ENCODE data around the gene SRD5A1. TPM values are rescaled to one million over a fixed set of nuclear protein-coding genes. Genes with fewer than 3 reads are reported as not detected.

Gene SRD5A1
- total RNA-seq, 5 donors from 2014 or later (not counting 1 experiment from before 2014, with no cell fraction given): 2.3 to 13.6 (median 9.6) TPM

DNA sequence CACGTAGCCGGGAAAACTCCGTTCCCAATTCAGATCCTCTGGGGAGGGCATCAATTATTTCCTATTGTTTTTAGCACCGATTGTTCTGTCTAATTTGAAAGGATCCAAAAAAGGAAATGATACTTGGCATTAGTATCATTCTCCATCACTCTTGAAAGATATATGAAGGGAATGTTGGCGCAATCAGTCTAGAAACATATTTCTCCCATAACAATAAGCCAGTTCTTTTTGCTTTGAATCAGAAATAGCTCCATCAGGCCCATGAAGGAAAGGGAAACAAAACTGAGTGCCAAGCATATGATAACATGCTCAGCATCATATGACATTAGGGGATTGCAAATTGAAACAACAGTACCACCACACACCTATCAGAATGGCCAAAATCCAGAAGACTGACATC lies 39.8 kb downstream of the SRD5A1 start:
- Mint-ChIP-seq H3K27ac (no peak overlapping the region), H3K27me3 (peaks cover 0 to 3% of the 10 kb centered on the region in 2 donors), H3K4me3 (no peak overlapping the region), H3K36me3 (peaks cover 44% of the 10 kb centered on the region), H3K9me3 (peaks cover 0 to 8% (median 0%) of the 10 kb centered on the region in 3 donors), H3K4me1 (no peaks in the 10 kb centered on the region)
- Histone ChIP-seq H3K27me3 (replicated peaks in 1 of 2; ENCODE audit: control insufficient read depth in 2 of 2, extremely low read depth in 1 of 2, insufficient read depth in 2 of 2, low read length in 1 of 2) (no peaks in the 10 kb centered on the region), H3K27ac (ENCODE audit: low read length) (no peak overlapping the region), H3K4me3 (ENCODE audit: control insufficient read depth in 1 of 2, extremely low read depth in 1 of 2, low read length in 1 of 2) (no peak overlapping the region), H3K36me3 (ENCODE audit: control insufficient read depth in 2 of 2, extremely low read depth in 1 of 2, insufficient read depth in 1 of 2, low read length in 1 of 2) (no peaks in the 10 kb centered on the region), H3K9me3 (no peaks in the 10 kb centered on the region), H3K4me1 (ENCODE audit: control insufficient read depth in 1 of 2, extremely low read depth in 1 of 2, insufficient read depth in 2 of 2, low read length in 2 of 2) (no peaks in the 10 kb centered on the region)
- ATAC-seq (replicated peaks in 1 of 4) (no peak), DNase-seq (no peak)
- ChIA-PET CTCF (no interaction called here), POLR2A (no interaction called here)
- 100% methylated on average over 2 of the region's 5 CpGs for WGBS (ENCODE audit: insufficient coverage)

DNA sequence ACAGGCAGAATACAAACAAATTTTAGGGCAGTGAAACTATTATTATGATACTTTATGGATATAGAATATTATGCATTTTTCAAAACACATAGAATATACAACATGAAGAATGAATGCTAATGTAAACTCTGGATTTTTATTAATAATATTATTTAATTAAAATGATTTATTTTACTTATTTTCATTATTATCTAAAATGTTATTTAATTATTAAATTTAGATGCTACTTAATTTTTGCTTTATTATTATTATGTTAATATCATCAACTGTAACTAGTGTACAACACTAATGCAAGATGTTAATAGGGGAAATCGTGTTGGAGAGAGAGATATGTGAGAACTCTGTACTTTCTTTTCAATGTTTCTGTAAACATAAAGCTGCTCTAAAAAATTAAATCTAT lies 40.7 kb downstream of the SRD5A1 start:
- Mint-ChIP-seq H3K9me3 (peaks cover 0 to 8% (median 0%) of the 10 kb centered on the region in 3 donors), H3K4me1 (no peaks in the 10 kb centered on the region), H3K27me3 (peaks cover 0 to 6% of the 10 kb centered on the region in 2 donors), H3K4me3 (no peak overlapping the region), H3K36me3 (peaks cover 37% of the 10 kb centered on the region), H3K27ac (no peak overlapping the region)
- no peaks in the 10 kb centered on the region for H3K9me3 ChIP-seq
- H3K4me1 ChIP-seq (ENCODE audit: control insufficient read depth in 1 of 2, extremely low read depth in 1 of 2, insufficient read depth in 2 of 2, low read length in 2 of 2): no peaks in the 10 kb centered on the region
- H3K4me3 ChIP-seq (ENCODE audit: control insufficient read depth in 1 of 2, extremely low read depth in 1 of 2, low read length in 1 of 2): no peak overlapping the region
- no peaks in the 10 kb centered on the region for H3K27me3 ChIP-seq (replicated peaks in 1 of 2; ENCODE audit: control insufficient read depth in 2 of 2, extremely low read depth in 1 of 2, insufficient read depth in 2 of 2, low read length in 1 of 2)
- DNase-seq: no peak
- POLR2A ChIA-PET: no interaction called here
- ATAC-seq (replicated peaks in 1 of 4): no peak
- WGBS (ENCODE audit: insufficient coverage): no CpG with 5 or more reads among the region's 1 CpG
- CTCF ChIA-PET: no interaction called here
- H3K27ac ChIP-seq (ENCODE audit: low read length): no peak overlapping the region
- H3K36me3 ChIP-seq (ENCODE audit: control insufficient read depth in 2 of 2, extremely low read depth in 1 of 2, insufficient read depth in 1 of 2, low read length in 1 of 2): no peaks in the 10 kb centered on the region

GRCh38 chr5:6674421-6674820 lies 41.2 kb downstream of the SRD5A1 start:
- H3K27ac Mint-ChIP-seq: no peak overlapping the region
- H3K4me3 Mint-ChIP-seq: no peak overlapping the region
- ChIA-PET CTCF (no interaction called here), POLR2A (no interaction called here)
- Histone ChIP-seq H3K27me3 (replicated peaks in 1 of 2; ENCODE audit: control insufficient read depth in 2 of 2, extremely low read depth in 1 of 2, insufficient read depth in 2 of 2, low read length in 1 of 2) (no peaks in the 10 kb centered on the region), H3K9me3 (no peaks in the 10 kb centered on the region), H3K36me3 (ENCODE audit: control insufficient read depth in 2 of 2, extremely low read depth in 1 of 2, insufficient read depth in 1 of 2, low read length in 1 of 2) (no peaks in the 10 kb centered on the region), H3K4me3 (ENCODE audit: control insufficient read depth in 1 of 2, extremely low read depth in 1 of 2, low read length in 1 of 2) (no peak overlapping the region), H3K27ac (ENCODE audit: low read length) (no peak overlapping the region), H3K4me1 (ENCODE audit: control insufficient read depth in 1 of 2, extremely low read depth in 1 of 2, insufficient read depth in 2 of 2, low read length in 2 of 2) (no peaks in the 10 kb centered on the region)
- H3K27me3 Mint-ChIP-seq: peaks cover 0 to 8% of the 10 kb centered on the region in 2 donors
- H3K4me1 Mint-ChIP-seq: no peaks in the 10 kb centered on the region
- WGBS (ENCODE audit: insufficient coverage): 100% methylated on average over 2 of the region's 3 CpGs
- H3K9me3 Mint-ChIP-seq: peaks cover 0 to 8% (median 0%) of the 10 kb centered on the region in 3 donors
- H3K36me3 Mint-ChIP-seq: peaks cover 33% of the 10 kb centered on the region
- DNase-seq (no peak), ATAC-seq (replicated peaks in 1 of 4) (no peak)

- Histone ChIP-seq H3K4me1 (ENCODE audit: control insufficient read depth in 1 of 2, extremely low read depth in 1 of 2, insufficient read depth in 2 of 2, low read length in 2 of 2) (no peaks in the 10 kb centered on the region), H3K27me3 (replicated peaks in 1 of 2; ENCODE audit: control insufficient read depth in 2 of 2, extremely low read depth in 1 of 2, insufficient read depth in 2 of 2, low read length in 1 of 2) (no peaks in the 10 kb centered on the region), H3K9me3 (no peaks in the 10 kb centered on the region), H3K36me3 (ENCODE audit: control insufficient read depth in 2 of 2, extremely low read depth in 1 of 2, insufficient read depth in 1 of 2, low read length in 1 of 2) (no peaks in the 10 kb centered on the region), H3K4me3 (ENCODE audit: control insufficient read depth in 1 of 2, extremely low read depth in 1 of 2, low read length in 1 of 2) (no peak overlapping the region), H3K27ac (ENCODE audit: low read length) (no peak overlapping the region)
- CTCF ChIA-PET: no interaction called here
- DNase-seq (no peak), ATAC-seq (replicated peaks in 1 of 4) (no peak)
- H3K9me3 Mint-ChIP-seq: peaks cover 0 to 8% (median 0%) of the 10 kb centered on the region in 3 donors
- no peaks in the 10 kb centered on the region for H3K4me1 Mint-ChIP-seq
- peaks cover 0 to 8% of the 10 kb centered on the region in 2 donors for H3K27me3 Mint-ChIP-seq
- H3K36me3 Mint-ChIP-seq: peaks cover 29% of the 10 kb centered on the region
- H3K27ac Mint-ChIP-seq: no peak overlapping the region
- WGBS (ENCODE audit: insufficient coverage): 93% methylated on average over 6 of the region's 10 CpGs
- no peak overlapping the region for H3K4me3 Mint-ChIP-seq
- POLR2A ChIA-PET: no interaction called here
Measured at GRCh38 chr5:6674886-6675285, 41.6 kb downstream of the SRD5A1 start.

DNA sequence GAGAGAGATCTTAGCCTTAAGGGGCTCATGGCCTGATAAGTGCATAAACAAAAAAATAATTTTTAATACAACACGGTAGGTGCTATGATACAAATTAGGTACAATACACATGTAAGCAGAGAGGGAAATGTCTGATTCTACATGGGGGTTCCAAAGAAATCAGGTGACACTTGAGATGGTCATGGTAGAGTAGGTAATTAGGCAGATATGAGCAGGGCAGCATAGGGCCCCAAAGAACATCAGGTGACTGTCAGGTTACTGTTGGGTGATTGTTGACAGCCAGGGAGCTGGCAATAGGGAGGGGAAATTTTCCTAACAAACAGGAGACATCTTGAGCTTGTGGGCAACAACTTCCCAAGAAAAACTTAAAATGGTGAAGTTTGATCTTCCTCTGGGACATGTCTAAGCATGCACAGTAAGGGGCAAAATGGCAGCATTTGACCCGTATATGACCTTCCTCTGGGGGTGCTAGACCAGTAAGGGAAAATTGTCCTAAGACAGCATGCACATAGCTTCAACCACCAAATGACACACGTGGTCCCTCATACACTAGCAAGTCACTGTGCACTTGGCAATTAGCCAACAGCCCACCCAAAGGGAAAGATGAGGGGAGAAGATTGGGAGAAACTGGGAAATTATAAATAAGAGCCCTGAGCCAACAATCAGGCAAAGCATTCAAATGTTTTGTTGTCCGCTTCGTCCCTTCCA lies 42.7 kb downstream of the SRD5A1 start:
- Histone ChIP-seq H3K27me3 (replicated peaks in 1 of 2; ENCODE audit: control insufficient read depth in 2 of 2, extremely low read depth in 1 of 2, insufficient read depth in 2 of 2, low read length in 1 of 2) (no peaks in the 10 kb centered on the region), H3K36me3 (ENCODE audit: control insufficient read depth in 2 of 2, extremely low read depth in 1 of 2, insufficient read depth in 1 of 2, low read length in 1 of 2) (no peaks in the 10 kb centered on the region), H3K9me3 (no peaks in the 10 kb centered on the region), H3K27ac (ENCODE audit: low read length) (no peak overlapping the region), H3K4me3 (ENCODE audit: control insufficient read depth in 1 of 2, extremely low read depth in 1 of 2, low read length in 1 of 2) (no peak overlapping the region), H3K4me1 (ENCODE audit: control insufficient read depth in 1 of 2, extremely low read depth in 1 of 2, insufficient read depth in 2 of 2, low read length in 2 of 2) (no peaks in the 10 kb centered on the region)
- DNase-seq (no peak), ATAC-seq (replicated peaks in 1 of 4) (no peak)
- no CpG with 5 or more reads among the region's 5 CpGs for WGBS (ENCODE audit: insufficient coverage)
- Mint-ChIP-seq H3K9me3 (peaks cover 0 to 8% (median 0%) of the 10 kb centered on the region in 3 donors), H3K27ac (no peak overlapping the region), H3K4me3 (no peak overlapping the region), H3K4me1 (no peaks in the 10 kb centered on the region), H3K36me3 (peaks cover 20% of the 10 kb centered on the region), H3K27me3 (peaks cover 0 to 8% of the 10 kb centered on the region in 2 donors)
- CTCF ChIA-PET: no interaction called here
- POLR2A ChIA-PET: no interaction called here

DNA sequence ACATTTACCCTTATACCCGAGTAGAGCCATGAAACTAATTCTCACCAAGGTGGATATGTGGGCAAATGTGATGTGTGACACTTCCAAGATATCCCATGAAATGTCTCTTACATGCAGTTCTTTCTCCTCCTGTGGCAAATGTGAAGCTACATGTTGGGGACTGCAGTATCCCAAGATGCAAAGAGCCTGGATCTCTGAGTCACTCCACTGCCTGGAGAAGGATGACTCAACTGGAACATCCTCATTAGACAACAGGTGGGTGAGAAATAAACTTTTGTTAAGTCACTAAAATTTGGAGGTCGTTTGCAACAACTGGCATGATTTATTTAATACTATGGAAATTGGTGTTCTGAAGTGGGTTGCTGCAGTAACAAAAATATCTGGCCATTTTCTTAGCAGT lies 43.5 kb downstream of the SRD5A1 start:
- Histone ChIP-seq H3K4me3 (ENCODE audit: control insufficient read depth in 1 of 2, extremely low read depth in 1 of 2, low read length in 1 of 2) (no peak overlapping the region), H3K36me3 (ENCODE audit: control insufficient read depth in 2 of 2, extremely low read depth in 1 of 2, insufficient read depth in 1 of 2, low read length in 1 of 2) (no peaks in the 10 kb centered on the region), H3K9me3 (no peaks in the 10 kb centered on the region), H3K4me1 (ENCODE audit: control insufficient read depth in 1 of 2, extremely low read depth in 1 of 2, insufficient read depth in 2 of 2, low read length in 2 of 2) (no peaks in the 10 kb centered on the region), H3K27ac (ENCODE audit: low read length) (no peak overlapping the region), H3K27me3 (replicated peaks in 1 of 2; ENCODE audit: control insufficient read depth in 2 of 2, extremely low read depth in 1 of 2, insufficient read depth in 2 of 2, low read length in 1 of 2) (no peaks in the 10 kb centered on the region)
- Mint-ChIP-seq H3K36me3 (peaks cover 12% of the 10 kb centered on the region), H3K4me3 (no peak overlapping the region), H3K9me3 (peaks cover 0 to 3% (median 0%) of the 10 kb centered on the region in 3 donors), H3K27ac (no peak overlapping the region), H3K4me1 (no peaks in the 10 kb centered on the region), H3K27me3 (peaks cover 3 to 12% of the 10 kb centered on the region in 2 donors)
- CTCF ChIA-PET: no interaction called here
- WGBS (ENCODE audit: insufficient coverage): 50% methylated on average over 1 of the region's 2 CpGs
- POLR2A ChIA-PET: no interaction called here
- ATAC-seq (replicated peaks in 1 of 4) (no peak), DNase-seq (no peak)

DNA sequence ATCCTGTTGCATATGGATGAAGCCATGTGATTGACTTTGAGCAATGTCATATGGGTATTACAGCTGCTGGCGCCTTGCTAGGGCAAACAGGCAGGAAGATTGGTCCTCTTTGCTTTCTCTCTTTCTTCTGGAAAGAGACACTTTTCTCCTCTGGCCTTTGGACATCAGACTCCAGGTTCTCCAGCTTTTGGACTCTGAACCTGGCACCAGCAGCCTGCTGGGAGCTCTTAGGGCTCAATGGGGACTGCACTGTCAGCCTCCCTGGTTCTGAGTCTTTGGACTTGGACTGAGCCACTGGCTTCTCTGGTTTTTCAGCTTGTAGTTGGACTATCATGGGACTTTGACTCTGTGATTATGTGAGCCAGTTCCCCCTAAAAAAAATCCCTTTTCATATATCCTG lies 45.1 kb downstream of the SRD5A1 start:
- WGBS (ENCODE audit: insufficient coverage): 91% methylated on average over 1 of the region's 1 CpG
- Histone ChIP-seq H3K4me3 (ENCODE audit: control insufficient read depth in 1 of 2, extremely low read depth in 1 of 2, low read length in 1 of 2) (no peak overlapping the region), H3K27me3 (replicated peaks in 1 of 2; ENCODE audit: control insufficient read depth in 2 of 2, extremely low read depth in 1 of 2, insufficient read depth in 2 of 2, low read length in 1 of 2) (peaks cover 0 to 7% of the 10 kb centered on the region in 2 experiments), H3K27ac (ENCODE audit: low read length) (no peak overlapping the region), H3K36me3 (ENCODE audit: control insufficient read depth in 2 of 2, extremely low read depth in 1 of 2, insufficient read depth in 1 of 2, low read length in 1 of 2) (no peaks in the 10 kb centered on the region), H3K4me1 (ENCODE audit: control insufficient read depth in 1 of 2, extremely low read depth in 1 of 2, insufficient read depth in 2 of 2, low read length in 2 of 2) (no peaks in the 10 kb centered on the region), H3K9me3 (no peaks in the 10 kb centered on the region)
- Mint-ChIP-seq H3K36me3 (peaks cover 4% of the 10 kb centered on the region), H3K27me3 (peaks cover 8 to 18% of the 10 kb centered on the region in 2 donors), H3K9me3 (no peaks in the 10 kb centered on the region), H3K4me1 (no peaks in the 10 kb centered on the region), H3K27ac (no peak overlapping the region), H3K4me3 (no peak overlapping the region)
- DNase-seq: no peak
- CTCF ChIA-PET: no interaction called here
- POLR2A ChIA-PET: no interaction called here
- no peak for ATAC-seq (replicated peaks in 1 of 4)
